ENCODE measurements around the gene LSP1. TPM values are rescaled to one million over a fixed set of nuclear protein-coding genes. Genes with fewer than 3 reads are reported as not detected.
A peak's percentile ranks its signal among the peaks of the same experiment; 100 is the strongest.

Gene LSP1
- total and polyA plus RNA-seq, 2 of the 8 experiments (the other 6 are each of a cell fraction or from before 2014, with no cell fraction given): 0.03 TPM; not detected in 1

DNA sequence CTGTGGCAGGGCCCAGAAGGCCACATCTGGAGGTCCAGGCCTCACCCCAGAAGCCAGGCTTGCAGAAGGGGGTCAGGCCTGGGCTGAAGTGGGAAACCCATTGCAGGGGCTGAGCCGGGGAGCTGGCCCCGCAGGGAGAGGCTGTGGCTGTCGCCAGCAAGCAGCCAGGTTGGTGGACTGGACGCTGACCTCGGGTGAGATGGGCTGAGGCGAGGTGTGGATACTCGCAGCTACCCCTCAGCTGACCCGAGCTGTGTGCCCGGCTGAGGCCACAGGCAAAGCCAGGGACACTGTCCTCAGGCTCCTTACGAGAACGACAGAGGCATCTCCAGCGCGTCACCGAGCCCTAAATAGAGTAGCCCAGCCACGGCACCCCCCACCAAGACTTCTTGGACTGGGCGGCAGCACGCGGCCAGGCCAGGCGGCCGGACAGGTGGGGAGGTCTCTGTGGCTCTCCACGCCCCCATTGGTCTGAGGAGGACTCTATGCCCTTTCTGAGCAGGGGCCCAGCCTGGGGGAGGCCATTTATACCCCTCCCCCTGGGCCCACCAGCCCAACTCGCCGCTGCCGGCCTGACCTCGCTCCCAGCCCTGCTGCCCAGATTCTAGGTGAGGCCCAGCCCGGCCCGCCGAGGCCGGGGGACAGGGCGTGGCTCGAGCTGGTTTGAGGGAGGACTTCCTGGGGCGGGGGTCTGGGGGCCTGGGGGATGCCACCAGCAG, 14.3 kb upstream of the LSP1 start, which contains the start of gene TNNI2:
TNNI2 (plus strand) TSS at position 556 of the 719 bp plus-strand sequence. CDS start 716 bp downstream, outside the sequence.
- 93% methylated on average over 13 of the region's 32 CpGs; no CpG with 5 or more reads in 1 of the 2 experiments for WGBS, 2 experiments (ENCODE audit: extremely low coverage in 1 of 2, insufficient coverage in 1 of 2, insufficient read length in 1 of 2, insufficient replicate concordance in 2 of 2, low coverage in 1 of 2, low lambda C conversion rate in 2 of 2, missing lambda C conversion rate in 1 of 2)
- H3K56ac ChIP-seq (replicated peaks; ENCODE audit: insufficient read length, low read depth, low read length): no peak within 1 kb of the TSS
- no peak within 1 kb of the TSS for H3K23ac ChIP-seq (ENCODE audit: insufficient read length)
- H2BK12ac ChIP-seq (ENCODE audit: low read depth, low read length): no peak within 1 kb of the TSS
- ChIA-PET POLR2A (ENCODE audit: partially characterized antibody) (interaction anchor here (1.1 kb wide), 1 partner anchor 9 kb away, joined by 3 read pairs; no protein-coding TSS in a partner anchor), CTCF (ENCODE audit: partially characterized antibody) (interaction anchor here (0.7 to 2.8 kb wide), 14 partner anchors 10 to 321 kb away, joined by 3 to 27 read pairs (median 3); no protein-coding TSS in a partner anchor)
- H3K4me1 ChIP-seq (replicated peaks in 1 of 4; ENCODE audit: control insufficient read depth in 3 of 4, insufficient read depth in 4 of 4, low read length in 3 of 4): no peaks in the 10 kb centered on the region; a peak in 1 of 7 replicates
- no peak within 1 kb of the TSS for H3K4me2 ChIP-seq (ENCODE audit: insufficient read depth in 1 of 2, low read depth in 2 of 2, low read length in 2 of 2)
- no peaks in the 10 kb centered on the region for H3K23me2 ChIP-seq (ENCODE audit: low read depth, low read length)
- H3K4ac ChIP-seq (replicated peaks; ENCODE audit: insufficient read length, low read depth, low read length): no peak within 1 kb of the TSS
- no peak within 1 kb of the TSS for H4K5ac ChIP-seq (ENCODE audit: insufficient read length, low read depth, low read length)
- H3K9me3 ChIP-seq (ENCODE audit: insufficient read depth in 2 of 2, low read depth in 1 of 2, low read length in 1 of 2): no peaks in the 10 kb centered on the region
- peak within 1 kb of the TSS; percentile 80; the same call in 1 of the 2 replicates for H4K8ac ChIP-seq (ENCODE audit: extremely low read depth, insufficient read depth, low read length)
- peak within 1 kb of the TSS; percentile 6 for H4K91ac ChIP-seq (replicated peaks; ENCODE audit: insufficient read length, low read length)
- H2AFZ ChIP-seq (ENCODE audit: low read length): no peak within 1 kb of the TSS
- no peak within 1 kb of the TSS for H3K27ac ChIP-seq (ENCODE audit: low read depth, low read length)
- H2BK5ac ChIP-seq (ENCODE audit: low read depth, low read length): no peak within 1 kb of the TSS
- H2BK120ac ChIP-seq (replicated peaks; ENCODE audit: low read depth, low read length): no peak within 1 kb of the TSS
- H3K36me3 ChIP-seq (ENCODE audit: control insufficient read depth in 2 of 4, insufficient read depth in 4 of 4, low read length in 3 of 4): no peaks in the 10 kb centered on the region
- TF ChIP-seq USF2 (IDR thresholded peaks at IDR 0.05; ENCODE audit: low read length) (no peak), GABPA (IDR thresholded peaks at IDR 0.05; ENCODE audit: borderline replicate concordance, insufficient read depth, low read length) (no peak), HDAC6 (IDR thresholded peaks at IDR 0.05; ENCODE audit: low read depth, low read length) (no peak), SIX5 (IDR thresholded peaks at IDR 0.05; ENCODE audit: low read depth, low read length) (no peak)
- no peak within 1 kb of the TSS for H3K9ac ChIP-seq (replicated peaks in 1 of 4; ENCODE audit: extremely low read depth in 1 of 4, low read depth in 3 of 4, low read length in 3 of 4)
- no peak within 1 kb of the TSS for H2BK15ac ChIP-seq (ENCODE audit: low read length)
- H3K14ac ChIP-seq (ENCODE audit: insufficient read length): no peak within 1 kb of the TSS
- H2BK20ac ChIP-seq (ENCODE audit: low read length): no peak within 1 kb of the TSS
- no peaks in the 10 kb centered on the region for H3K27me3 ChIP-seq (replicated peaks in 1 of 4; ENCODE audit: control insufficient read depth in 3 of 4, extremely low read depth in 1 of 4, insufficient read depth in 3 of 4, low read length in 3 of 4)
- no peaks in the 10 kb centered on the region for H3K79me1 ChIP-seq (ENCODE audit: low read depth, low read length)
- H2AK5ac ChIP-seq (ENCODE audit: low read depth, low read length): no peak within 1 kb of the TSS
- no peak within 1 kb of the TSS for H3K18ac ChIP-seq (ENCODE audit: extremely low read depth, low read length)
- no peaks in the 10 kb centered on the region for H4K20me1 ChIP-seq (replicated peaks in 1 of 2; ENCODE audit: control insufficient read depth in 1 of 2, insufficient read depth in 2 of 2, low read length in 2 of 2)
- FAIRE-seq (no peak), DNase-seq (ENCODE audit: low read depth in 1 of 2, low spot score in 2 of 2) (no peak)
- H3K79me2 ChIP-seq (ENCODE audit: control insufficient read depth in 1 of 2, insufficient read depth in 2 of 2, low read length in 2 of 2): no peaks in the 10 kb centered on the region
- H3K4me3 ChIP-seq (ENCODE audit: extremely low read depth in 1 of 4, insufficient read depth in 2 of 4, low read depth in 3 of 4, low read length in 4 of 4): no peak within 1 kb of the TSS

All from H1 (cell line).